ENCODE measurements around the gene PTPN6.

The PTPN6 gene

GRCh38 chr12:6952121-6952862 lies 1.1 kb downstream of the PTPN6 start:
- DNase-seq (ENCODE audit: low spot score in 2 of 2) = no peak
- Histone ChIP-seq H3K4me3 (no peak overlapping the region), H3K4me1 (no peaks in the 10 kb centered on the region), H3K9me3 (no peaks in the 10 kb centered on the region), H3K36me3 (replicated peaks) (no peaks in the 10 kb centered on the region), H3K27me3 (ENCODE audit: low read depth) (no peaks in the 10 kb centered on the region)
- in situ Hi-C loops (cut with MboI; ENCODE audit: low sequenced_read_pairs) = no loop called here

GRCh38 chr12:6952863-6953441 lies 1.8 kb downstream of the PTPN6 start:
- H3K27me3 ChIP-seq (ENCODE audit: low read depth) = no peaks in the 10 kb centered on the region
- H3K4me1 ChIP-seq = no peaks in the 10 kb centered on the region
- H3K36me3 ChIP-seq (replicated peaks) = no peaks in the 10 kb centered on the region
- H3K9me3 ChIP-seq = no peaks in the 10 kb centered on the region
- in situ Hi-C loops (cut with MboI; ENCODE audit: low sequenced_read_pairs) = no loop called here
- DNase-seq (ENCODE audit: low spot score in 2 of 2) = no peak
- no peak overlapping the region for H3K4me3 ChIP-seq

- Histone ChIP-seq H3K27me3 (ENCODE audit: low read depth) (no peaks in the 10 kb centered on the region), H3K36me3 (replicated peaks) (no peaks in the 10 kb centered on the region), H3K9me3 (no peaks in the 10 kb centered on the region), H3K4me3 (no peak overlapping the region), H3K4me1 (no peaks in the 10 kb centered on the region)
- no peak for DNase-seq (ENCODE audit: low spot score in 2 of 2)
- in situ Hi-C loops (cut with MboI; ENCODE audit: low sequenced_read_pairs) = no loop called here
These were observed 2.5 kb downstream of the PTPN6 start for GRCh38 chr12:6953442-6954315.

GRCh38 chr12:6954316-6955107 lies 3.4 kb downstream of the PTPN6 start:
- Histone ChIP-seq H3K4me3 (no peak overlapping the region), H3K4me1 (no peaks in the 10 kb centered on the region), H3K27me3 (ENCODE audit: low read depth) (no peaks in the 10 kb centered on the region), H3K36me3 (replicated peaks) (no peaks in the 10 kb centered on the region), H3K9me3 (no peaks in the 10 kb centered on the region)
- no peak for DNase-seq (ENCODE audit: low spot score in 2 of 2)
- in situ Hi-C loops (cut with MboI; ENCODE audit: low sequenced_read_pairs) = no loop called here

- Histone ChIP-seq H3K9me3 (no peaks in the 10 kb centered on the region), H3K4me1 (no peaks in the 10 kb centered on the region), H3K36me3 (replicated peaks) (no peaks in the 10 kb centered on the region), H3K27me3 (ENCODE audit: low read depth) (no peaks in the 10 kb centered on the region), H3K4me3 (no peak overlapping the region)
- in situ Hi-C loops (cut with MboI; ENCODE audit: low sequenced_read_pairs) = no loop called here
- no peak for DNase-seq (ENCODE audit: low spot score in 2 of 2)
These were observed 4.2 kb downstream of the PTPN6 start for GRCh38 chr12:6955108-6956020.

- H3K9me3 ChIP-seq = no peaks in the 10 kb centered on the region
- DNase-seq (ENCODE audit: low spot score in 2 of 2) = no peak
- peaks cover 5% of the 10 kb centered on the region for H3K4me1 ChIP-seq
- in situ Hi-C loops (cut with MboI; ENCODE audit: low sequenced_read_pairs) = no loop called here
- no peaks in the 10 kb centered on the region for H3K27me3 ChIP-seq (ENCODE audit: low read depth)
- H3K4me3 ChIP-seq = no peak overlapping the region
- H3K36me3 ChIP-seq (replicated peaks) = no peaks in the 10 kb centered on the region
These were observed 5.0 kb downstream of the PTPN6 start for GRCh38 chr12:6956021-6956727.

- Histone ChIP-seq H3K4me1 (peaks cover 14% of the 10 kb centered on the region), H3K36me3 (replicated peaks) (no peaks in the 10 kb centered on the region), H3K27me3 (ENCODE audit: low read depth) (no peaks in the 10 kb centered on the region), H3K4me3 (no peak overlapping the region), H3K9me3 (no peaks in the 10 kb centered on the region)
- in situ Hi-C loops (cut with MboI; ENCODE audit: low sequenced_read_pairs) = no loop called here
- DNase-seq (ENCODE audit: low spot score in 2 of 2) = no peak
These were observed 6.1 kb downstream of the PTPN6 start for GRCh38 chr12:6957151-6957701.

GRCh38 chr12:6957741-6958608 lies 6.8 kb downstream of the PTPN6 start:
- Histone ChIP-seq H3K4me1 (peaks cover 19% of the 10 kb centered on the region), H3K27me3 (ENCODE audit: low read depth) (no peaks in the 10 kb centered on the region), H3K9me3 (no peaks in the 10 kb centered on the region), H3K4me3 (no peak overlapping the region), H3K36me3 (replicated peaks) (no peaks in the 10 kb centered on the region)
- DNase-seq (ENCODE audit: low spot score in 2 of 2) = no peak
- in situ Hi-C loops (cut with MboI; ENCODE audit: low sequenced_read_pairs) = no loop called here

- H3K4me3 ChIP-seq = no peak overlapping the region
- DNase-seq (ENCODE audit: low spot score in 2 of 2) = no peak
- no peaks in the 10 kb centered on the region for H3K36me3 ChIP-seq (replicated peaks)
- no peaks in the 10 kb centered on the region for H3K9me3 ChIP-seq
- in situ Hi-C loops (cut with MboI; ENCODE audit: low sequenced_read_pairs) = no loop called here
- peaks cover 19% of the 10 kb centered on the region for H3K4me1 ChIP-seq
- no peaks in the 10 kb centered on the region for H3K27me3 ChIP-seq (ENCODE audit: low read depth)
These were observed 7.5 kb downstream of the PTPN6 start for GRCh38 chr12:6958609-6959057.

GRCh38 chr12:6959058-6959804 lies 8.1 kb downstream of the PTPN6 start:
- H3K36me3 ChIP-seq (replicated peaks) = no peaks in the 10 kb centered on the region
- no peaks in the 10 kb centered on the region for H3K9me3 ChIP-seq
- in situ Hi-C loops (cut with MboI; ENCODE audit: low sequenced_read_pairs) = no loop called here
- no peaks in the 10 kb centered on the region for H3K27me3 ChIP-seq (ENCODE audit: low read depth)
- H3K4me1 ChIP-seq = peaks cover 19% of the 10 kb centered on the region
- DNase-seq (ENCODE audit: low spot score in 2 of 2) = no peak
- no peak overlapping the region for H3K4me3 ChIP-seq

Measured in HAP-1 (cell line).